Activated CD4-positive, alpha-beta T cell treated with anti-CD3 and anti-CD28 coated beads, Interleukin-2, amount 10 ng/mL, durations not matched to agents 7 days and 5 days (primary cell): Measurements from ENCODE around the gene GLT6D1. TPM values are rescaled to one million over a fixed set of nuclear protein-coding genes. Genes with fewer than 3 reads are reported as not detected.
"Not testable (repeated sequence)": the region's sequence is repeated elsewhere in the genome, so short reads cannot be mapped to it uniquely, and the experiment has no call there.

Source experiments
- CTCF ChIA-PET: fragments of 350-600 bp; sonication (Branson Sonifier 250); formaldehyde crosslinking; loops from one replicate; lab custom pipeline; 2021; ENCODE audit warnings: antibody characterized with exemption; lab: Charles Lee
- POLR2A ChIA-PET: fragments of 350-600 bp; sonication (Branson Sonifier 250); formaldehyde crosslinking; loops from one replicate; lab custom pipeline; 2021; ENCODE audit warnings: antibody characterized with exemption; lab: Charles Lee
- DNase-seq: peaks from one replicate; pipeline ENCODE4 v3.0.0-alpha.2; 2020
- H3K27ac Mint-ChIP-seq: one replicate; pipeline ENCODE4 v1.8.0; 2021; ENCODE audit warnings: mild to moderate bottlenecking, moderate library complexity, mixed read lengths
- H3K27me3 Mint-ChIP-seq: one replicate; pipeline ENCODE4 v1.8.0; 2021; ENCODE audit warnings: mixed read lengths
- H3K36me3 Mint-ChIP-seq: one replicate; pipeline ENCODE4 v1.8.0; 2021; ENCODE audit warnings: low read depth, mixed read lengths
- H3K4me1 Mint-ChIP-seq: one replicate; pipeline ENCODE4 v1.8.0; 2021; ENCODE audit warnings: mixed read lengths
- H3K4me3 Mint-ChIP-seq: one replicate; pipeline ENCODE4 v1.8.0; 2021; ENCODE audit warnings: mild to moderate bottlenecking, moderate library complexity, mixed read lengths
- H3K9me3 Mint-ChIP-seq: one replicate; pipeline ENCODE4 v1.8.0; 2021; ENCODE audit warnings: mixed read lengths
- total RNA-seq, 2 experiments: library from RNA; stranded (reverse); gene quantifications; one replicate each; pipeline ENCODE4 v1.2.3, GENCODE V29; 2021

The GLT6D1 gene, protein sequence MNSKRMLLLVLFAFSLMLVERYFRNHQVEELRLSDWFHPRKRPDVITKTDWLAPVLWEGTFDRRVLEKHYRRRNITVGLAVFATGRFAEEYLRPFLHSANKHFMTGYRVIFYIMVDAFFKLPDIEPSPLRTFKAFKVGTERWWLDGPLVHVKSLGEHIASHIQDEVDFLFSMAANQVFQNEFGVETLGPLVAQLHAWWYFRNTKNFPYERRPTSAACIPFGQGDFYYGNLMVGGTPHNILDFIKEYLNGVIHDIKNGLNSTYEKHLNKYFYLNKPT
- total RNA-seq: not detected

DNA sequence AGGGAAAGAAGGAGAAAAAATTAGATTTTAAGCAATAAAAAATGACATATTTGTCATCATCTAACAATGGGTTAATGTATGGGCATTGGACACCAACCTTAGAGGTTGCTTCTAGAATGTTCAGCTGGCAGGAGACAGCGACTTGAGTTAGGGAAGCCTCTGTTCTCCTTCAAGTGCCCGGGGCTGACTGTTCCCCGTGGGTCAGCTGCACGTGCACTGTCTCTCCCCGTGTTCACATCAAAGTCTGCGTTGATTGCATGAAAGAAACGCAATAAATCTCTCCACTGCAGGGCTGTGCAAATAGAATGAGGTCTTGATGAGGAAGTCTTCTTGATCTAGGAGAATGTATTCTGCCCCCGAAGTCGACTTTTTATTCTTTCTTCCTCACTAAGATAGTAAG lies at the start of gene GLT6D1:
TSS of gene GLT6D1 (minus strand) at position 345 of the 400 bp plus-strand sequence. CDS start 353 bp downstream, outside the sequence.
- H3K36me3 Mint-ChIP-seq: no peaks in the 10 kb centered on the region
- no peak within 1 kb of the TSS for H3K4me3 Mint-ChIP-seq
- no peak for DNase-seq
- peaks cover 6% of the 10 kb centered on the region for H3K9me3 Mint-ChIP-seq
- H3K27ac Mint-ChIP-seq: no peak within 1 kb of the TSS
- H3K4me1 Mint-ChIP-seq: no peaks in the 10 kb centered on the region
- ChIA-PET CTCF (no interaction called here), POLR2A (no interaction called here)
- H3K27me3 Mint-ChIP-seq: peaks cover 3% of the 10 kb centered on the region

DNA sequence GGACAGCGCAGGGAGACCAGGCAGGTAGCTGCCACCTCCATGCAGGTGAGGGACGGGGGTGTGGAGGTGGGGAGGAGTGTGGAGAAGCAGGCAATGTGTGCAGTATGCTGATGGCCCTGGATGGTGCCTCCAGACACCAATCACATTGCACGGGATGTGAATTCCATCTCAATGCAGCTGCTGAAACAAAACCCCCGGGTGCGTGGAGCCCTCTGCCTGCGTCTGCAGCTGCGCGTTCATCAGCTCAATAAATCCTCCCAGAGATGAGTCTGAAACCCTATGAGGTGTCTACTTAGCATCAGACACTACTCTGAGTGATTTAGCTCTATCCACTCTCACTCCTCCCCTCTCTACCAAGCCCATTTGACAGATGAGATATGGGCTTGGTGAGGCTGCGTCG lies 49.7 kb upstream of the GLT6D1 start:
- CTCF ChIA-PET: no interaction called here
- Mint-ChIP-seq H3K36me3 (no peaks in the 10 kb centered on the region), H3K27ac (no peak overlapping the region), H3K4me1 (no peaks in the 10 kb centered on the region), H3K27me3 (no peaks in the 10 kb centered on the region), H3K4me3 (no peak overlapping the region), H3K9me3 (no peaks in the 10 kb centered on the region)
- POLR2A ChIA-PET: no interaction called here
- no peak for DNase-seq

DNA sequence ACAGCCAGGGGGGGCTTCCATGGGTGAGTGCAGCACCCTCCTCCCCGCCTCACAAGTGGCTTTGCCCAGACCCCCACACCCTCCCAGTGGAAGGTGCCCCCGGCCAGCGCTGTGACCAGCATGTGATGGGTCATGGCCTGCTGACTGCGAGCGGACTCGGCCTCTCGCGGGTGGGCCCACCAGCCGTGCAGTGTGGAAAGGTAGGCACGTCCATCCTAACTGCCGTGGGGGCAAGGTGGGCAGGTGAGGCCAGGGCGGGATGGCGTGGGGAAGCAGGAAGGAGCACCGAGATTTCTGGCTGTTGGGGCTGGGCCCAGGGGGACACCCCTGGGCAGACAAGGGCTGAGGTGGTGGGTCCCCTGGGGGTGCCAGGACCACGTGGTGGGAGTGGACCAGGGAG lies 47.9 kb upstream of the GLT6D1 start:
- H3K27ac Mint-ChIP-seq: no peak overlapping the region
- H3K27me3 Mint-ChIP-seq: no peaks in the 10 kb centered on the region
- H3K9me3 Mint-ChIP-seq: no peaks in the 10 kb centered on the region
- ChIA-PET CTCF (no interaction called here), POLR2A (no interaction called here)
- no peak overlapping the region for H3K4me3 Mint-ChIP-seq
- H3K36me3 Mint-ChIP-seq: no peaks in the 10 kb centered on the region
- no peak for DNase-seq
- no peaks in the 10 kb centered on the region for H3K4me1 Mint-ChIP-seq

DNA sequence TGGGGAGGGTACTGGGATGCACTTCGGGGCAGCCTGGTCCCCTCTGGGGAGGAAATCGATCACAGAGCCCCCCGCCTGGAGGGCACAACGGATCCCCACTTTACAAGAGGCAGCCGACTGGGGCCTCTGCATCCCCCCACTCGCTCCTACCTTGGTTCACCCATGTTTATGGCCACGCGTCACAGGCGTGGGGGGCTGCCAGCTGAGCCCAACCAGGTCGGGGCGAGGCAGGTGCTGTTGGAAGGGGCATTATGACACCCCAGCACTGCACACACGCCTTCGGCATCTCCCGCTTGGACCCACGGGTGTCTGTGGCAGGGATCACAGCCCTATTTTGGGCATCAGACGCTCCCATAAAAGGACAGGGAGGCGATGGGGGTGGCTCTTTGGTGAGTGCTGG lies 45.4 kb upstream of the GLT6D1 start:
- ChIA-PET POLR2A (no interaction called here), CTCF (no interaction called here)
- no peaks in the 10 kb centered on the region for H3K27me3 Mint-ChIP-seq
- no peaks in the 10 kb centered on the region for H3K36me3 Mint-ChIP-seq
- no peak for DNase-seq
- H3K4me1 Mint-ChIP-seq: no peaks in the 10 kb centered on the region
- H3K4me3 Mint-ChIP-seq: no peak overlapping the region
- H3K9me3 Mint-ChIP-seq: no peaks in the 10 kb centered on the region
- no peak overlapping the region for H3K27ac Mint-ChIP-seq

DNA sequence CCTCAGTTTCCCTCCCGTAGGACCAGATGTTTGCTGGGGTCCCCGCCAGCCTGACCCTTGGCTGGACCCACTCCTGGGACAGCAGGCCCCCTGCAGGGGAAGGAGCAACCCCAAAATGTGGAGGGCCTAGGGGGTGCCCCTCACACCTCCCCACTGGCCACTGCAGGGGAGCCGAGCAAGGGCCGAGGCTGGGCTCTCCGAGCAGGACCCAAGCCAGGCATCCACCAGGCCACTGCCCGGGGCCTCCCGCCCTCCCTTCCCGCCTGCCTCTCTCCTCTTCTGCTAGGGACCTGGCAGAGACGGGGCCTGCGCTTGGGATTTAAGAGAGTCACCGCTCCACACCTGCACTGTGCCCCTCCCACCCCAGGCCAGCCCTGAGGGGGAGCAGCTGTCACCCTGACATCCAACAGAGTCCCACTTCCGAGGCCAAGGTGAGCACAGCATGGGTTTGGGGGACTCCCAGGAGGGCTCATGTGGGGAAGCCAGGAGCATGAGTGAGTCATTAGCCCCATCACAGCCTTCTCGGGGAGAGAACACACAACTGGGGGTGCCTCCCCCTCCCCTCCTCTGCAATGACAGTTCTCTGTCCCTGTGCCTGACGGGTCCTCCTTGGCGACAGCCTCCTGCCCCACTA lies 44.2 kb upstream of the GLT6D1 start:
- H3K9me3 Mint-ChIP-seq: no peaks in the 10 kb centered on the region
- ChIA-PET POLR2A (no interaction called here), CTCF (no interaction called here)
- H3K36me3 Mint-ChIP-seq: no peaks in the 10 kb centered on the region
- H3K27me3 Mint-ChIP-seq: no peaks in the 10 kb centered on the region
- H3K4me3 Mint-ChIP-seq: no peak overlapping the region
- no peak for DNase-seq
- H3K27ac Mint-ChIP-seq: no peak overlapping the region
- no peaks in the 10 kb centered on the region for H3K4me1 Mint-ChIP-seq

DNA sequence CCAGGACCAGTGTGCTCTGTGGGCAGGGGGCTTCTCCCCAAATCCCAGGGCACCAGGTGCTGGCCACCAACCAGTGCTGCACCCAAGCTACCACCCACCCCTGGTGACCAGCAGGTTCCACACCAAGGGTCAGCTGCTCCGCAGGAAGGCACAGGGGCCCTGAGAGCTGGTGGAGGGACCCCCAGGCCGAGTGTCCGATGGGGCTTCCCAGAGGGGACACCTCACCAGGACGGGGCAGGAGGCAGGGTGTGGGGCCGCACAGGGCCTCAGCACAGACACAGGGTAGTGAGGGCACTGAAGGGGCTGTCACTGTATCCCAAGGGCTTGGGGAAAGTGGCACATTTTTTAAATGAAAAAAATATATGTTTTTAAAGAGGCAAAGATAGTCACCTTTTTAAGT lies 41.8 kb upstream of the GLT6D1 start:
- ChIA-PET CTCF (no interaction called here), POLR2A (no interaction called here)
- no peaks in the 10 kb centered on the region for H3K36me3 Mint-ChIP-seq
- DNase-seq: no peak
- H3K27ac Mint-ChIP-seq: no peak overlapping the region
- H3K27me3 Mint-ChIP-seq: no peaks in the 10 kb centered on the region
- no peaks in the 10 kb centered on the region for H3K4me1 Mint-ChIP-seq
- H3K9me3 Mint-ChIP-seq: no peaks in the 10 kb centered on the region
- H3K4me3 Mint-ChIP-seq: no peak overlapping the region

DNA sequence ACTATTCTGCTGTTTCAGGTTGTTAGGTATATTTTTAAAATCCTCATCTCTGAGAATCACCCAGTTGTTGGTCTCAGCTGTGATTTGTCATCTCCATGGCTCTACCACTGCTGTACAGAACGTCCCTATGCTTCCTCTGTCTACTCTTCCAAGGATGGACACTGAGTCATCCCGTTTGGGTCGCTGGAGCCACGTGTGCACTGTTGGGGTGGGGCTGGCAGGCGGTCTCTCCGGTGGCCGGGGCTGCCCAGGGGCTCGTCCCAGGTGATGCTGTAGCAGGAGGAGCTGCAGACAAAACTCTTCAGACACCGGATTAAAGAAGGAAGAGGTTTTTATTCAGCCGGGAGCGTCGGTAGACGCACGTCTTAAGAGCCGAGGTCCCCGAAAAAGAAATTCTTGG lies 40.7 kb upstream of the GLT6D1 start:
- no peaks in the 10 kb centered on the region for H3K9me3 Mint-ChIP-seq

DNA sequence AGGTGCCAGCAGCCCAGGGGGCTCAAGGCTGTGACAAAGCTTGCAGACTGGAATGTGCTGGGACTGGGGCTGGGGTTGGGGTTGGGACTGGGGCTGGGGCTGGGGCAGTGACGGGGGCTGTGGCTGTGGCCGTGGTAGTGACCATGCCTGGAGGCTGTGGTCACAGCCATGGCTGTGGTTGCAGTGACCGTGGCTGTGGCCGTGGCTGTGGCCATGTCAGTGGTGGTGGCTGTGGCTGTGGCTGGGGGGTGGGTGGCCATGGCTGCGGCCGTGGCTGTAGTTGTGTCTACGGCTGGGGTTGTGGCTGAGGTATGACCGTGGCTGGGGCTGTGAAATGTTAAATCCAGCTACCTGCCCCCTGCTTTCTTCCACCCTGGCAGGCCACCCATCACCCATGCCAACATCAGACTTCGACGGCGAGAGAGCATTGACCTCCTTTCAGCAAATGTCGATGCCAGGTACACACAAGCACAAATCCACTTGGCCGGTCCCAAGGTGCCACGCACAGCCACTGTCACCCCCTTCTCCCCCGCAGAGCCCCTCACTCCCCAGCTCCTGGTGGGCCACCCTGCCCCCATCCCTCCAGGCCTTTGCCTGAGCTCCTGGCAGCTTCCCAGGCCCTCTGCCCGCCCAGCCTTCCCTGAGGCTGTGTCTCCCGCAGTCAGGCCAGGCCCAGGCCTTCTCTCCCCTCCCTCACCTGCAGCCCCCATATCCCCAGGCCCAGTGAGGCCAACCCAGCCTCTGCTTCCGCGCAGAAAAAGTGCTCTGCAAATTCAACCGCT lies 39.1 kb upstream of the GLT6D1 start:
- no peak overlapping the region for H3K27ac Mint-ChIP-seq
- H3K4me3 Mint-ChIP-seq: no peak overlapping the region
- H3K9me3 Mint-ChIP-seq: no peaks in the 10 kb centered on the region
- POLR2A ChIA-PET: no interaction called here
- no peaks in the 10 kb centered on the region for H3K27me3 Mint-ChIP-seq
- DNase-seq: no peak
- H3K4me1 Mint-ChIP-seq: no peaks in the 10 kb centered on the region
- no peaks in the 10 kb centered on the region for H3K36me3 Mint-ChIP-seq
- CTCF ChIA-PET: interaction anchor here (0.6 kb wide), 1 partner anchor 1944 kb away, joined by 3 read pairs; no protein-coding TSS in a partner anchor

More for the DNA sequence above, 40.7 kb upstream of the GLT6D1 start:
- ChIA-PET POLR2A (no interaction called here), CTCF (no interaction called here)
- Mint-ChIP-seq H3K27me3 (no peaks in the 10 kb centered on the region), H3K4me3 (no peak overlapping the region), H3K4me1 (no peaks in the 10 kb centered on the region), H3K36me3 (no peaks in the 10 kb centered on the region), H3K27ac (no peak overlapping the region)
- no peak for DNase-seq

DNA sequence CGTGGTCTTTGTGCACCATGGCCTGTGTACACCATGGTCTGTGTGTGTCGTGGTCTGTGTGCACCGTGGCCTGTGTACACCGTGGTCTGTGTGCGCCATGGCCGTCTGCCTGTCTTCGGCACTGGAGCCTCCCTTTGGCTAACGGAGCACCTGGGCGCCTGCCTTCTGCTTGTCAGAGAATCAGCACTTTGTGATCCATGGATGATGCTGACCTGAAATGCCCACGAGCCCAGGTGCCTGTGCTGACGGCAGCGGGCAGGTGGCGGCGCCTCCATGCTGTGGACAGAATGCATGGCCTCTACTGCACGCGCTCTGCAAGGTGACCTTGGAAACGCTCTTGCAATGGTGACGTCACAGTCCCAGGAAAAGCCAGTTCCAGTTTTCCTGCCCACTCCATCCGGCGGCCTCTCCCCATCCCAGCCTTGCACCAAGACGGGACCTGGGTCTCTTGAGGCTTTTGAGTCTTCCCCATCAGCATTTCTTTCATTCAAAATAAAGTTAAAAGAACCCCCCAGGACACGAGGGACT lies 38.4 kb upstream of the GLT6D1 start:
- Mint-ChIP-seq H3K4me3 (no peak overlapping the region), H3K4me1 (no peaks in the 10 kb centered on the region), H3K27me3 (no peaks in the 10 kb centered on the region), H3K36me3 (no peaks in the 10 kb centered on the region), H3K9me3 (no peaks in the 10 kb centered on the region), H3K27ac (no peak overlapping the region)
- no peak for DNase-seq
- ChIA-PET CTCF (interaction anchor here (0.6 kb wide), 1 partner anchor 1945 kb away, joined by 3 read pairs; no protein-coding TSS in a partner anchor), POLR2A (no interaction called here)

DNA sequence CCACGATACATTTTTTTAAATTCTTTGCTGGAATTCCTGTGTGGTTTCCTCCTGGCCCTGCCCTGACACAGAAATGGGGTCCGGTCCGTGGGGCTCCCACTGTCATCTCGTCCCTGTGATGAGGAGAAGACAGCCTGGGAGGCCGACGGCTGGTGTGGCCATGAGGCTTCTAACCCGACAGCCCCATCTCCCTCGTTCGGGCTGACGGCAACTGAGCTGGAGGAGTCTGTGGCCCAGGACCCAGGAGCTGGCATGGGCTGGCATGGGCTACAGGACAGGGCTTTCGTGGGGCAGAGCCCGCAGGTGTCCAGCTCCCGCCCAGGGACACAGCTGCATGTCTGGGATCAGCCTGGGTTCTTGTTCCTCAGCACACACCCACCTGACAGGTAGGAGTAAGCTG lies 37.6 kb upstream of the GLT6D1 start:
- H3K4me1 Mint-ChIP-seq: no peaks in the 10 kb centered on the region
- DNase-seq: no peak
- no peaks in the 10 kb centered on the region for H3K27me3 Mint-ChIP-seq
- no peak overlapping the region for H3K4me3 Mint-ChIP-seq
- no peaks in the 10 kb centered on the region for H3K9me3 Mint-ChIP-seq
- H3K27ac Mint-ChIP-seq: no peak overlapping the region
- POLR2A ChIA-PET: no interaction called here
- no peaks in the 10 kb centered on the region for H3K36me3 Mint-ChIP-seq
- CTCF ChIA-PET: no interaction called here

DNA sequence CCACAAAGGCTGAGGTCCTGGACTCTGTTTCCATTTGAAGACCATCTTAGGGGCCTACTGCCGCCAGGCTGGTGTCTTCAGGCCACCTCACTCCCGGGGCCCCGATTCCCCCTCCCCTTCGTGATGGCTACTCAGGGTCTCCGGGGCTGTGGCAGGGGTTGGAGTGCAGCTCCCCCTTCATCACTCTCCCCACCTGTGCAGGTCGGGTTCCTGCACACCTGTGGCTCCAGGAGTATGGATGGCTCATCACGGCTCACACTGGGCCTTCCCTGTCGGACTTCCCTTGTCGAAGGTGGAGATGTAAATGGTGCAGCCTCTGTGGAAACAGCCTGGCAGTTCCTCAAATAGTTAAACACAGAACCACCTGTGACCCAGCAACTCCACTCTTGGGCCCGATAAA lies 35.6 kb upstream of the GLT6D1 start:
- Mint-ChIP-seq H3K4me1 (no peaks in the 10 kb centered on the region), H3K4me3 (no peak overlapping the region), H3K36me3 (no peaks in the 10 kb centered on the region), H3K27ac (no peak overlapping the region), H3K27me3 (no peaks in the 10 kb centered on the region), H3K9me3 (no peaks in the 10 kb centered on the region)
- DNase-seq: no peak
- ChIA-PET POLR2A (no interaction called here), CTCF (no interaction called here)

DNA sequence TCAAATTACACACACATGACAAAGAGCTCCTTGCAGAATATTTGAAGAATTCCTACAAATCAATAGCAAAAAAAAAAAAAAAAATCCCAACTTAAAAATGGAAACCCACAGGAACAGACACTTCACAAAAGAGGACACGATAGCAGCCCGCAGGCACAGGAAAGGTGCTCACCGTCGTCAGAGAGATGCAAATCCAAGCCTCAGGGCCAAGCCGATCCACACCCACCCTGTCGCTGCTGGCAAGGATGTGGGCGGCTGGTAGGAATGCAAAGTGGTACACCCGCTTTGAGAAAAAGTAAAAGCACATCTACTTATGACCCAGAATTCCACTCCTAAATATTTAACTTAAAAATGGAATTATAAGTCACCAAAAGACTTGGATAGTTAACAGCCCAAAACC lies 34.6 kb upstream of the GLT6D1 start:
- H3K36me3 Mint-ChIP-seq: no peaks in the 10 kb centered on the region
- H3K27me3 Mint-ChIP-seq: no peaks in the 10 kb centered on the region

DNA sequence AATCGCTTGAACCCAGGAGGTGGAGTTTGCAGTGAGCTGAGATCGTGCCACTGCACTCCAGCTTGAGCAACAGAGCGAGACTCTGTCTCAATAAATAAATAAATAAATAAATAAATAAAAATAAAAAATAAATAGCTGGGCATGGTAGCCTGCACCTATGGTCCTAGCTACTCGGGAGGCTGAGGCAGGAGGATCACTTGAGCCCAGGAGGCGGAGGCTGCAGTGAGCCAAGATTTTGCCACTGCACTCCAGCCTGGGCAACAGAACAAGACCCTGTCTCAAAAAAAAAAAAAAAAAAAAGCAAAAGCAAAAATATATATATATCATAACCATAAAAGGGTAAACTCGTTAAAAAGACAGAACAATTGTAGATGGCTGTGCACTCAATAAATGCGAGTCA lies 33.4 kb upstream of the GLT6D1 start:
- POLR2A ChIA-PET, H3K27ac Mint-ChIP-seq, H3K27me3 Mint-ChIP-seq, H3K4me3 Mint-ChIP-seq, H3K36me3 Mint-ChIP-seq, DNase-seq, H3K4me1 Mint-ChIP-seq, CTCF ChIA-PET, H3K9me3 Mint-ChIP-seq: not testable (repeated sequence)

More for the DNA sequence above, 34.6 kb upstream of the GLT6D1 start:
- POLR2A ChIA-PET: no interaction called here
- no peak overlapping the region for H3K4me3 Mint-ChIP-seq
- H3K27ac Mint-ChIP-seq: no peak overlapping the region
- CTCF ChIA-PET: no interaction called here
- no peak for DNase-seq
- H3K9me3 Mint-ChIP-seq: no peaks in the 10 kb centered on the region
- no peaks in the 10 kb centered on the region for H3K4me1 Mint-ChIP-seq
